Stimulated activated CD4-positive, alpha-beta T cell treated with anti-CD3 and anti-CD28 coated beads, Interleukin-4, amount 100 ng/mL, for 24 hours (primary cell): ENCODE data around the gene KRTAP9-8.
"Not testable (repeated sequence)": the region's sequence is repeated elsewhere in the genome, so short reads cannot be mapped to it uniquely, and the experiment has no call there.

Source experiments
- DNase-seq: peaks from one replicate; pipeline ENCODE4 v3.0.0-alpha.2; 2020

Gene KRTAP9-8

GRCh38 chr17:41255381-41256290 is 17.8 kb downstream of the KRTAP9-8 start, which contains the start of gene KRTAP9-9:
TSS of gene KRTAP9-9 (plus strand) at chr17:41255384.
- not testable (repeated sequence) for DNase-seq

DNA sequence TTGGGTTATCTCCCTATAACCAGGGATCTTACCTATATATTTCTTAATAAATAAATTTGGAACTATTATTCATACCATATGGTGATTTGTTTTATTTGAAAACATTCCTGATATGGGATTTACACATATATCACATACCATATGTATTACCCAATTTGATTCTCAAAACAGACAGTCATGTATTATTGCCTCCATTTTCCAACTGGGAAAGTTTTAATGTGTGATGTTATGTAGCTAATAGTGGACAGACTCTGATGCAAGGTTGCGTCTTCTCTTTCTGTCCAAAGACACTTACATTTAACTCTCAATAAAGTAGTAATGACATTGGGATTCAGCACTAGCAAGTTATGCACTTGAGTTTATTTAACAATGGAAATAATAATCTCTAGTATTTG is 18.5 kb downstream of the KRTAP9-8 start:
- DNase-seq: no peak

GRCh38 chr17:41258406-41258805 is 20.6 kb downstream of the KRTAP9-8 start:
- DNase-seq: no peak

- DNase-seq: no peak
Observed at GRCh38 chr17:41263212-41263611, 25.4 kb downstream of the KRTAP9-8 start.

DNA sequence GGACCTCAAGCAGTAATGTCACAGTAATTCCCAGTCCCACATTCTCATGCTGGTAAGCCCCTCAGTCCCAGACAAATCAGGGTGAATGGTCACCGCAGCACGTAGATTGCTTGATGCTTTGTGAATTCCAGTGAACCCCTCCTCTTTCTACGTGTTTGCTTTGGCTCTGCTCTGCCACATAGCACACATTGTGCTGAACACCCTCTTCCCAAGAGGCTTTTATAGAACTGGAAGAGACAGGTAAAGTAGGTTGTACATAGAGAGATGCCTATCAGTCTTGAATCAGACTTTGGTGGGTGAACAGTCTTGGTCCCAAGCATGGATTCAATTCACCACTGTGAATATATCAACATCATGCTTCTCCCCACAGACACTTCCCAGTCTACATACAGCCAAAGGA is 26.8 kb downstream of the KRTAP9-8 start:
- no peak for DNase-seq

DNA sequence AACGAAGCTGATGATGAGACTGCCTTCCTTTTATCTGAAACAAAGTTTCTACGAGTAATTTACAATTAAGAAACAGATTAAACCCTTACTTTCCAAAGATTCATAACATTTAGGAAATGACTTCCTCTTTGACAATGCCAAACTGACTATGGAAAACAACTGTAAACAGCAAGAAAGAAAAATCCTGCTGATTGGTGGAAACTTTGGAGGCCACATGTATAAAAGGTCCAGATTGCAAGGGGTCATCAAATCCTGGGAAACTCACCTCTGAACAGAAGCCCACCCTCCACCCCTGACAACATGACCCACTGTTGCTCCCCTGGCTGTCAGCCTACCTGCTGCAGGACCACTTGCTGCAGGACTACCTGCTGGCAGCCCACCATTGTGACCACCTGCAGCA is 27.3 kb downstream of the KRTAP9-8 start, which contains the start of gene KRTAP9-6:
Gene KRTAP9-6, plus strand, starts transcription at position 301 of the 400 bp plus-strand sequence. Its CDS starts 0 bp downstream, at position 301.
- no peak for DNase-seq

GRCh38 chr17:41267711-41268110 is 29.9 kb downstream of the KRTAP9-8 start:
- no peak for DNase-seq

DNA sequence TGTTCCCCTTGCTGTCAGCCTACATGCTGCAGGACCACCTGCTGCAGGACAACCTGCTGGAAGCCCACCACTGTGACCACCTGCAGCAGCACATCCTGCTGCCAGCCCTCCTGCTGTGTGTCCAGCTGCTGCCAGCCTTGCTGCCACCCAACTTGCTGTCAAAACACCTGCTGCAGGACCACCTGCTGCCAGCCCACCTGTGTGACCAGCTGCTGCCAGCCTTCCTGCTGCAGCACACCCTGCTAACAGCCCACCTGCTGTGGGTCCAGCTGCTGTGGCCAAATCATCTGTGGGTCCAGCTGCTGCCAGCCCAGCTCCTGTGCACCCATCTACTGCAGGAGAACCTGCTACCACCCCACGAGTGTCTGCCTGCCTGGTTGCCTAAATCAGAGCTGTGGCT is 33.5 kb downstream of the KRTAP9-8 start:
- not testable (repeated sequence) for DNase-seq

- DNase-seq: no peak
Observed at GRCh38 chr17:41271858-41272257, 34.1 kb downstream of the KRTAP9-8 start.

DNA sequence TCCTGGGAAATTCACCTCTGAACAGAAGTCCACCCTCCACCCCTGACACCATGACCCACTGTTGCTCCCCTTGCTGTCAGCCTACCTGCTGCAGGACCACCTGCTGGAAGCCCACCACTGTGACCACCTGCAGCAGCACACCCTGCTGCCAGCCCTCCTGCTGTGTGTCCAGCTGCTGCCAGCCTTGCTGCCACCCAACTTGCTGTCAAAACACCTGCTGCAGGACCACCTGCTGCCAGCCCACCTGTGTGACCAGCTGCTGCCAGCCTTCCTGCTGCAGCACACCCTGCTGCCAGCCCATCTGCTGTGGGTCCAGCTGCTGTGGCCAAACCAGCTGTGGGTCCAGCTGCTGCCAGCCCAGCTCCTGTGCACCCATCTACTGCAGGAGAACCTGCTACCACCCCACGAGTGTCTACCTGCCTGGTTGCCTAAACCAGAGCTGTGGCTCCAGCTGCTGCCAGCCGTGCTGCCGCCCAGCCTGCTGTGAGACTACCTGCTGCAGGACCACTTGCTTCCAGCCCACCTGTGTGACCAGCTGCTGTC is 37.9 kb downstream of the KRTAP9-8 start, which contains the start of gene KRTAP9-7:
Gene KRTAP9-7, plus strand, starts transcription at position 51 of the 543 bp plus-strand sequence. Its CDS starts 0 bp downstream, at position 51.
- not testable (repeated sequence) for DNase-seq

- DNase-seq: no peak
Observed at GRCh38 chr17:41278176-41278955, 40.6 kb downstream of the KRTAP9-8 start.

- DNase-seq: no peak
Observed at GRCh38 chr17:41284043-41284442, 46.2 kb downstream of the KRTAP9-8 start.

DNA sequence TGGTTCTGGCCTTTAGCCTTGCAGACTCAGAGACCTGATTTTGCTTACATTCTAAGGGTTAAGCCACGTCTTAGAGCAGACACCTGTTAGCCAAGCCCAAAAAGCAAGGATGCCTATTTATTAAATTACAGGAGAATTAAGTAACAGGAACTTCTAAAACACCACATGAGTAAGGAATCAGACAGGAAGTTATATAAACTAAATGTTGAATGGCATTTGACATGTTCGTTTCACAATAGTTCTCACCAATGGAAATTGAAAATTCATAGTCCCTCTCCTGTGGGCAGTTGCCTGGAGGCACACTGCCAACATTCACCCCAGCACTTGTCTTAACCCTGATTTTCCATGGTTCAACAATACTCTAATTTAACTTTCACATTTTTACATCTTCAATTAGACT is 46.7 kb downstream of the KRTAP9-8 start:
- DNase-seq: no peak

GRCh38 chr17:41287050-41287449 is 49.3 kb downstream of the KRTAP9-8 start:
- DNase-seq: no peak
